T1000 (cell line): ENCODE data around the gene RFC3.
"Not testable (repeated sequence)": the region's sequence is repeated elsewhere in the genome, so short reads cannot be mapped to it uniquely, and the experiment has no call there.

Experiments
- DNase-seq: peaks from one replicate; lab custom pipeline; 2025; ENCODE audit warnings: mixed read lengths; lab: John Stamatoyannopoulos, UW

The RFC3 gene

DNA sequence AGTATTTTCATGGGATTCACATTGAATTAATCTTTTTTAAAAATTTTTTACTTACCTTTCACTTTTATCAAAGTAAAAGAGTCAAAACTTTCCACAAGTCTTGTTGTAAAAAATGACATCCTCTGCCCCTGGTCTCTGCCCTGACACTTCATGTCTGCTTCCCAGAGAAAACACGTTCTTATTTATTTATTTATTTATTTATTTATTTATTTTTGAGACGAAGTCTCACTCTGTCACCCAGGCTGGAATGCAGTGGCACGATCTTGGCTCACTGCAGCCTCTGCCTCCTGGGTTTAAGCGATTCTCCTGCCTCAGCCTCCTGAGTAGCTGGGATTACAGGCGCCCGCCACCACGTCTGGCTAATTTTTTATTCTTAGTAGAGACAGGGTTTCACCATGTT is 5.1 kb upstream of the RFC3 start:
- not testable (repeated sequence) for DNase-seq

GRCh38 chr13:33815011-33815550 is 2.9 kb upstream of the RFC3 start:
- no peak for DNase-seq

DNA sequence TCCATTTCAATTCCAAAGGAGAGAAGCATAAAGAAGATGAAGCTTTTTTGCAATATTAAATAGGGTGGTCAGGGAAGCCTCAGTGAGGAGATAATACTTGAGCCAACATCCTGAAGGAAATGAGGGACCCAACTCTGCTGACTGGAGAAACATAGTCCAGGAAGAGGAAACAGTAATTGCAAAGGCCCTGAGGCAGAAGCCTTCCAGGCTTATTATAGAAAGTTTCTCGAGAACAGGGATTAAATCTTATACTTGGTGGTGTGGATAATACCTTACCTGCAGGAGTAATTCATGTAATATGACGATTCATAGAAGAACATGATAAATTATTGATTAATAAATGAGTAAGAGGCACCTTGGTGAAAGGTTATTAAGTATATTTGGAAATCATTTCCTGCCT is 1.0 kb upstream of the RFC3 start:
- no peak for DNase-seq

GRCh38 chr13:33817513-33817900 is 442 bp upstream of the RFC3 start:
- no peak for DNase-seq

GRCh38 chr13:33825083-33825482 is 7.1 kb downstream of the RFC3 start:
- DNase-seq = no peak

DNA sequence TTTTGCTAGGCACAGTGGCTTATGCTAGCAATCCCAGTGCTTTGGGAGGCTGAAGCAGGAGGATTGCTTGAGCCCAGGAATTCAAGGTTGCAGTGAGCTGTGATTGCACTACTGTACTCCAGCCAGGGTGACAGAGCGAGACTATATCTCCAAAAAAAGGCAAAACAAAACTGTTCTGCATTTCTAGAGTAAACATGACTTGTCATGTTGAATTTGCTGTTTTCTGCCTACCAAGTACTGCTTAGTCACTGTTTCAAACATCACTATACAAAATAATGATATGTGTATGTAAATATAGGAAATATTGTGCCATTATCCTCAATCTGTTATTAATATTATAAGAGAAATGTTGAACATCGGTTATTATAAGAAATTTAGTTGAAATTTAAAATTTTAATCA is 9.2 kb downstream of the RFC3 start:
- no peak for DNase-seq

DNA sequence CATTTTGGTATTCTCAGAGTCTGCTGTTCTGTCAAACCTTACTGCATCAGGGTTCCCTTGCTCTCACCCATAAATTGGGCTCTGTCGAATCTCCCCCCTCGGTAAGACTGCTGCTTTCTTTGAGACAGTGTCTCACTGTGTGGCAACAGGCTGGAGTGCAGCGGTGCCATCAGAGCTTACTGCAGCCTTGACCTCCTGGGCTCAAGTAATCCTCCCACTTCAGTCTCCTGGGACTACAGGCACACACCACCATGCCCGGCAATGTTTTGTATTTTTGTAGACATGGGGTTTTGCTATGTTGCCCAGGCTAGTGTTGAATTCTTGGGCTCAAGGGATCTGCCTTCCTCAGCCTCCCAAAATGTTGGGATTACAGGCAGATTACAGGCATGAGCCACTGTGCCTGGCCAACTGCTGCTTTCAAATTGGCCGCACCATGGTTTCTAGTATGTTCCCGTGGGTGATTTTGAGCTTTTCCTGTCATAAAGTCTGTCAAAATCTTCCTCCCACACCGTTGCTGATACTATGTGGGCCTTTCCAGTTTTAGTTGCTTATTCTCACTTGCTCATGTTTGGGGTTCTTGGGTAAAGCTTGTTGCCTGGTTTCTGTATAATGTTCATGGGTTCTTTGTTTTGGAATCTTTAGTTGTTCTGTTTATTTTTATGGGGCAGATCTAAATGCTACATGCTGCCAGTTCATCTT is 10.6 kb downstream of the RFC3 start:
- DNase-seq = no peak

DNA sequence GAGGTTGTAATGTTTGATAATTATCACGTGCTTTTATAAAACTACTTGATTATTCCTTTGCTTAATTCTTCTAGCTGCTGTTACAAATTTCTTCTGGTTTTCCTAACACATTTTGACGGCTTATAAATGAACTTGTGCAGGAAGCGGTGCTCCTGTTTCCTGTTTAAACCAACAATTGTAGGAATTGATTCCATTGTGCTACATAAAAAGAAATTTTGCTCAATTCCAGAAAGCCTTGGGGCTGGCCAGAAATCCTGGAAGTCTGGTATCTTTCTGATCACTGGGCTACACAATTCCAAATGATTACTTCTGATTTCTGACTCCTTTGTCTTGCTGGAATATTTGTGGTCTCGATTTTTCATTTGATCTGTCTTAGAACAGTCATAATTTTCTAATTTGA is 14.9 kb downstream of the RFC3 start:
- DNase-seq = no peak

DNA sequence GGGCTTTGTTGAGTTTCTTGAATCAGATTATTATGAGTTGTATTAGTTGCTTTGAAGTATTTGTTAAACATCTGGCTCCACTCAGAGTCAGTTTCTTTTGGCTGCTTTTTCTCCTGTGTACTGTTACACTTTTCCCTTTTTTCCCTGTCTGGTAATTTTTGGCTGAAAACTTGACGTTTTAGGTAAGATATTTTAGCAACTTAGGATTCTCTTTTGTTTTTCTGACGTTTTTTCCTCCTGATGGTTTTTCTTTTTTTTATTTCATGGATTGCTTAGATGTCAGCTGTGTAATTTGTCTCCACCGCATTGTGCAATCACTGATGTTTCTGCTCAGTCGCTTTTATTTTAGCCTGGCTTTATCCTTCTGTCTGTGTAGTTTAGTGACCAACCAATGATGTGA is 20.7 kb downstream of the RFC3 start:
- DNase-seq = no peak

GRCh38 chr13:33840402-33840801 is 22.5 kb downstream of the RFC3 start:
- no peak for DNase-seq

DNA sequence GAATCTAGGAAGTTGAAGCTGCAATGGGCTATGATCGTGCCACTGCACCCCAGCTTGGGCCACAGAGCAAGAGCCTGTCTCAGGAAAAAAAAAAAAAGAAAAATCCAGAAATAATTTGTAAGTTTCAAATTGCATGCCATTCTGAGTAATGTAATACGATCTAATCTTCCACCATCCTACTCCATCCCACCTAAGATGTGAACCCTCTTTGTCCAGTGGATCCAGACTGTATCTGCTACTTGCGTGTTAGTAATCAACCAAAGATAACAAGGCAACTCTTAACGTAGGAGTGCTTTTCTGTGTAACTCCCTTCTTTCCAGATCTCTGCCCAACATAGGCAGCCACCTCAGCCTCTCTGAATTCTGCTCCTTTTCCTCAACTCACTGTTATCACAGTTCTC is 24.3 kb downstream of the RFC3 start:
- DNase-seq = no peak

DNA sequence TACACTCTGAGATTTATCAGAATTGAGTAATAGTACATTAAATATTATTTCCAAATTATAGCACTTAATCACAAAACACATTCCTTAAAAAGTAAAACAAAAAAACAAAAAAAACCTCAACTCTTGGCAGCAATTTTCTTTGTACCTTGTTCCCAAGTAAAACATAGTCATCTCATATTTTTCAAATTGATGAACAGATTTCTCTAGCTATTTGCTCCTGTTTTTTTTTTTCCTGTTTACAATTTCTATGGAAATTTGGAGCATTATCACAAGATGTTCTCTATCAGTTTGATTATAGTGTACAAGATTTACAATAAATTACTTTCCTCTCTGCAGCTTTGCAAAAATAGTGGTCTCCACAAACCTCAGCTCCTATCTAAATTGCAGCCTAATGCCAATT is 25.0 kb downstream of the RFC3 start:
- DNase-seq = no peak

- no peak for DNase-seq
These were observed 27.8 kb downstream of the RFC3 start for GRCh38 chr13:33845572-33846302.

GRCh38 chr13:33846303-33847062 is 28.5 kb downstream of the RFC3 start:
- no peak for DNase-seq

GRCh38 chr13:33849211-33849610 is 31.3 kb downstream of the RFC3 start:
- DNase-seq = no peak

DNA sequence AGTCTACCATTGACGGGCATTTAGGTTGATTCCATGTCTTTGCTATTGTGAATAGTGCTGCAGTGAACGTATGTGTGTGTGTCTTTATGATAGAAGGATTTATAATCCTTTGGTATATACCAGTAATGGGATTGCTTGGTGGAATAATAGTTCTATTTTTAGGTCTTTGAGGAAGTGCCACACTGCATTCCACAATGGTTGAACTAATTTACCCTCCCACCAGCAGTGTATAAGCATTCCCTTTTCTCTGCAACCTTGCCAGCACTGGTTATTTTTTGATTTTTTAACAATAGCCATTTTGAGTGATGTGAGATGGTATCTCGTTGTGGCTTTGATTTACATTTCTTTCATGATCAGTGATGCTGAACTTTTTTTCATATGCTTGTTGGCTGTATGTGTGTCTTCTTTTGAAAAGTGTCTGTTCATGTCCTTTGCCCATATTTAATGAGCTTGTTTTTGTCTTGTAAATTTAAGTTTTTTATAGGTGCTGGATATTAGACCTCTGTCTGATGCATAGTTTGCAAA is 37.5 kb downstream of the RFC3 start:
- no peak for DNase-seq

- no peak for DNase-seq
These were observed 41.8 kb downstream of the RFC3 start for GRCh38 chr13:33859691-33860303.

DNA sequence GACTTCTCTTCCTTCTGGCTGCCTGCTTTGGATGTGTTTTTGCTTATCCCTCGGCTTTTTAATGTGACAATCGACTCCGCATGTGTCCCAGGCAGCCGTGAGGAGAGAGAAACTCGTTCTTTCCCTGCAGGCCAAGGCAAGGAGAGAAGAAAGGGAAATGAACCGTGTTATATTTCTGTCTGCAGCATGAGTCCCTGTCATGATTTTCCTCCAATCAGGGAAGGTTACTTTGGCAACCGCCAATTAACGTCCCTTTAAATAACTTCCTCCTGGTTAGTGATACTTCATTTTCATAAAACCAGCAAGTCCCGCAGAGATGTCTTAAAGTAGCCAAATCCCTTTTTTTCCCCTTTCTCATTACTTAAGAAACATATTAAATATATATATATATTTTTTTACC is 42.6 kb downstream of the RFC3 start:
- DNase-seq = no peak

GRCh38 chr13:33862016-33862415 is 44.1 kb downstream of the RFC3 start:
- no peak for DNase-seq

- DNase-seq = no peak
These were observed 45.3 kb downstream of the RFC3 start for GRCh38 chr13:33863188-33863789.

GRCh38 chr13:33865945-33866344 is 48.0 kb downstream of the RFC3 start:
- DNase-seq = no peak

- DNase-seq = no peak
These were observed 49.5 kb downstream of the RFC3 start for GRCh38 chr13:33867472-33867871.
